OCI-LY1 (cell line): ENCODE data around the gene TPCN1.

ENCODE experiments used
- H2AFZ ChIP-seq: fragments of 200-600 bp; sonication (generic), shearing (Covaris generic); 2 replicates; pipeline ENCODE4 v1.6.0; 2014; ENCODE audit warnings: antibody characterized with exemption, mild to moderate bottlenecking, low read length
- H3F3A ChIP-seq: fragments of 200-600 bp; sonication (generic), shearing (Covaris generic); 2 replicates; pipeline ENCODE4 v1.6.0; 2014; ENCODE audit warnings: mild to moderate bottlenecking, antibody characterized with exemption, low read length, moderate library complexity; ENCODE audit not compliant: insufficient read depth
- H3K27ac ChIP-seq: fragments of 200-600 bp; sonication (generic); 2 replicates; pipeline ENCODE4 v1.5.1; 2014; ENCODE audit warnings: low read length, mixed run types, mild to moderate bottlenecking, low read depth; ENCODE audit not compliant: poor library complexity, severe bottlenecking
- H3K27me3 ChIP-seq: fragments of 200-600 bp; sonication (generic); 2 replicates; pipeline ENCODE4 v1.6.0; 2014; ENCODE audit warnings: antibody characterized with exemption, mild to moderate bottlenecking, low read length, moderate library complexity; ENCODE audit not compliant: insufficient read depth
- H3K36me3 ChIP-seq: fragments of 200-600 bp; sonication (generic); 2 replicates; pipeline ENCODE4 v1.6.1; 2014; ENCODE audit warnings: mild to moderate bottlenecking, antibody characterized with exemption, low read length, moderate library complexity, mixed read lengths; ENCODE audit not compliant: insufficient read depth
- H3K4me1 ChIP-seq: fragments of 200-600 bp; sonication (generic); 2 replicates; pipeline ENCODE4 v1.5.1; 2014; ENCODE audit warnings: mild to moderate bottlenecking, low read length, moderate library complexity; ENCODE audit not compliant: insufficient read depth, severe bottlenecking
- H3K4me2 ChIP-seq: fragments of 200-600 bp; sonication (generic), shearing (Covaris generic); 2 replicates; pipeline ENCODE4 v1.6.1; 2014; ENCODE audit warnings: low read length
- H3K4me3 ChIP-seq: fragments of 200-600 bp; sonication (generic); 2 replicates; pipeline ENCODE4 v1.5.1; 2014; ENCODE audit warnings: low read length, low read depth, mild to moderate bottlenecking, mixed read lengths; ENCODE audit not compliant: poor library complexity, severe bottlenecking
- H3K79me2 ChIP-seq: fragments of 200-600 bp; shearing (Covaris generic); 2 replicates; pipeline ENCODE4 v1.6.1; 2016; ENCODE audit warnings: mixed run types, low read length, mixed read lengths; ENCODE audit not compliant: insufficient read depth
- H3K9ac ChIP-seq: fragments of 200-600 bp; sonication (generic), shearing (Covaris generic); 2 replicates; pipeline ENCODE4 v1.6.1; 2014; ENCODE audit warnings: mild to moderate bottlenecking, low read length, mixed read lengths
- H3K9me2 ChIP-seq: fragments of 200-600 bp; sonication (generic), shearing (Covaris generic); 2 replicates; pipeline ENCODE4 v1.6.1; 2014; ENCODE audit warnings: low read depth, mild to moderate bottlenecking, low read length, mixed read lengths
- H3K9me3 ChIP-seq: fragments of 200-600 bp; shearing (Covaris generic); 2 replicates; pipeline ENCODE4 v1.6.1; 2014; ENCODE audit warnings: low read length, mixed read lengths
- H4K20me1 ChIP-seq: fragments of 200-600 bp; sonication (generic), shearing (Covaris generic); 2 replicates; pipeline ENCODE4 v1.6.0; 2016; ENCODE audit warnings: mild to moderate bottlenecking, low read length; ENCODE audit not compliant: insufficient read depth
- EZH2 ChIP-seq: fragments of 200-600 bp; sonication (generic), shearing (Covaris generic); IDR thresholded peaks from 2 replicates; pipeline ENCODE4 v1.8.0; 2017; ENCODE audit warnings: borderline replicate concordance, mixed run types, mild to moderate bottlenecking, antibody characterized with exemption, low read length, moderate library complexity, mixed read lengths
- TF ChIP-seq, protein P1 (sequence below): fragments of 200-600 bp; sonication (generic), shearing (Covaris generic); IDR thresholded peaks from 2 replicates; pipeline ENCODE4 v1.5.1; 2017; ENCODE audit warnings: mild to moderate bottlenecking, antibody characterized with exemption, low read length, moderate library complexity, mixed read lengths

Gene TPCN1

GRCh38 chr12:113201187-113202177 is 19.8 kb upstream of the TPCN1 start:
- no peaks in the 10 kb centered on the region for H4K20me1 ChIP-seq
- H3K9me2 ChIP-seq: no peaks in the 10 kb centered on the region
- H3F3A ChIP-seq: 0 out of 2 replicates have a peak, but pooled peaks cover 6% of the 10 kb centered on the region
- peak overlapping the region; percentile 94 for H3K27ac ChIP-seq
- no peak overlapping the region for H2AFZ ChIP-seq
- H3K4me3 ChIP-seq: no peak overlapping the region
- no peak overlapping the region; the same call in 1 of the 2 replicates for H3K9ac ChIP-seq
- H3K36me3 ChIP-seq: peaks cover 15% of the 10 kb centered on the region
- H3K27me3 ChIP-seq: no peaks in the 10 kb centered on the region
- no peaks in the 10 kb centered on the region for H3K9me3 ChIP-seq
- H3K79me2 ChIP-seq: no peaks in the 10 kb centered on the region
- no peak for TF ChIP-seq EZH2
- TF ChIP-seq, protein P1, sequence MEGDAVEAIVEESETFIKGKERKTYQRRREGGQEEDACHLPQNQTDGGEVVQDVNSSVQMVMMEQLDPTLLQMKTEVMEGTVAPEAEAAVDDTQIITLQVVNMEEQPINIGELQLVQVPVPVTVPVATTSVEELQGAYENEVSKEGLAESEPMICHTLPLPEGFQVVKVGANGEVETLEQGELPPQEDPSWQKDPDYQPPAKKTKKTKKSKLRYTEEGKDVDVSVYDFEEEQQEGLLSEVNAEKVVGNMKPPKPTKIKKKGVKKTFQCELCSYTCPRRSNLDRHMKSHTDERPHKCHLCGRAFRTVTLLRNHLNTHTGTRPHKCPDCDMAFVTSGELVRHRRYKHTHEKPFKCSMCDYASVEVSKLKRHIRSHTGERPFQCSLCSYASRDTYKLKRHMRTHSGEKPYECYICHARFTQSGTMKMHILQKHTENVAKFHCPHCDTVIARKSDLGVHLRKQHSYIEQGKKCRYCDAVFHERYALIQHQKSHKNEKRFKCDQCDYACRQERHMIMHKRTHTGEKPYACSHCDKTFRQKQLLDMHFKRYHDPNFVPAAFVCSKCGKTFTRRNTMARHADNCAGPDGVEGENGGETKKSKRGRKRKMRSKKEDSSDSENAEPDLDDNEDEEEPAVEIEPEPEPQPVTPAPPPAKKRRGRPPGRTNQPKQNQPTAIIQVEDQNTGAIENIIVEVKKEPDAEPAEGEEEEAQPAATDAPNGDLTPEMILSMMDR: no peak
- no peak overlapping the region for H3K4me2 ChIP-seq
- H3K4me1 ChIP-seq: peaks cover 66% of the 10 kb centered on the region

- no peaks in the 10 kb centered on the region for H3K9me3 ChIP-seq
- H3K4me1 ChIP-seq: peaks cover 65% of the 10 kb centered on the region
- no peaks in the 10 kb centered on the region for H3K9me2 ChIP-seq
- H3K9ac ChIP-seq: no peak overlapping the region; the same call in 1 of the 2 replicates
- TF ChIP-seq, protein P1: no peak
- no peak for TF ChIP-seq EZH2
- no peaks in the 10 kb centered on the region for H3K27me3 ChIP-seq
- H3K79me2 ChIP-seq: no peaks in the 10 kb centered on the region
- no peaks in the 10 kb centered on the region for H3F3A ChIP-seq
- H3K4me3 ChIP-seq: no peak overlapping the region
- H4K20me1 ChIP-seq: no peaks in the 10 kb centered on the region
- H2AFZ ChIP-seq: no peak overlapping the region
- peaks cover 19% of the 10 kb centered on the region for H3K36me3 ChIP-seq
- H3K4me2 ChIP-seq: no peak overlapping the region
- H3K27ac ChIP-seq: peak overlapping the region; percentile 94
Observed at GRCh38 chr12:113202300-113203075, 18.8 kb upstream of the TPCN1 start.

DNA sequence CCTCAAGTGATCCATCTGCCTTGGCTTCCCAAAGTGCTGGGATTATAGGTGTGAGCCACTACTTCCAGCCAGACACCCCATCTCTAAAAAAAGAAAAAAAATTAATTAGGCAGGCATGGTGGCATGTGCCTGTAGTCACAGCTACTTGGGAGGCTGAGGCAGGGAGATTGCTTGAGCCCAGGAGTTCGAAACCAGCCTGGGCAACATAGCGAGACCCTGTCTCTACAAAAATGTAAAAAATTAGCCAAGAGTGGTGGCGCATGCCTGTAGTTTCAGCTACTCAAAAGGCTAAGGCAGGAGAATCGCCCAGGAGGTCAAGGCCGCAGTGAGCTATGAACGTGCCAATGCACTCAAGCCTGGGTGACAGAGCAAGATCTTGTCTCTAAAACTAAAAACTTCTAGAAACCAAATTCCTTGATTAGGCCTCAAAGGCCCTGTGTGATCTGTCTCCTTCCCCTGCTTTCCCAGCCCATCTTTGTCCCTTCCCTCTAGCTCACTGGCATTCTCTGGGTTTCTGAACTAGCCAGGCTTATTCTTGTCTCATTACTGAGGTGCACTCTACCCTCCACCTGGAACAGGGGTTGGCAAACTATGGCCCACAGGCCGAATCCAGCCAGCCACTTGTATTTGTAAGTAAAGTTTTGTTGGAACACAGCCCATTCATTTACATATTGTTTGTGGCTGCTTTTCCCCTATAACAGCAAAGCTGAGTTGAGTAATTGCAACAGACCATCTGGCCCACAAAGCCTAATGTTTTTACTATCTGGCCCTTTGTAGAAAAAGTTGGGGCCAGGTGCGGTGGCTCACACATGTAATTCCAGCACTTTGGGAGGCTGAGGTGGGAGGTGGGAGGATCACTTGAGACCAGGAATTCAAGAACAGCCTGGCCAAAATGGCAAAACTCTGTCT is 17.2 kb upstream of the TPCN1 start:
- peak overlapping the region; percentile 94 for H3K27ac ChIP-seq

More for the DNA sequence above, 17.2 kb upstream of the TPCN1 start:
- Histone ChIP-seq H4K20me1 (no peaks in the 10 kb centered on the region), H3K4me1 (peaks cover 68% of the 10 kb centered on the region), H3K9me2 (no peaks in the 10 kb centered on the region), H3K36me3 (peaks cover 19% of the 10 kb centered on the region), H3K4me3 (no peak overlapping the region), H3K9me3 (no peaks in the 10 kb centered on the region), H3K27me3 (no peaks in the 10 kb centered on the region), H3K79me2 (no peaks in the 10 kb centered on the region), H3K4me2 (peak overlapping the region; percentile 5; the same call in 1 of the 2 replicates), H3K9ac (peak overlapping the region; percentile 32), H2AFZ (no peak overlapping the region), H3F3A (0 out of 2 replicates have a peak, but pooled peaks cover 2% of the 10 kb centered on the region)
- TF ChIP-seq, protein P1: no peak
- TF ChIP-seq EZH2: no peak
